ENCODE results near the gene NAP1L4.

The NAP1L4 gene

GRCh38 chr11:2992997-2993325, 832 bp upstream of the NAP1L4 start:
- DNase-seq (ENCODE audit: low read depth): no peak

- no peak for DNase-seq (ENCODE audit: low read depth)
Observed at GRCh38 chr11:2991452-2992233, 486 bp downstream of the NAP1L4 start.

- no peak for DNase-seq (ENCODE audit: low read depth)
Observed at GRCh38 chr11:2990617-2991451, 1.3 kb downstream of the NAP1L4 start.

GRCh38 chr11:2989551-2989950, 2.6 kb downstream of the NAP1L4 start:
- DNase-seq (ENCODE audit: low read depth): no peak

GRCh38 chr11:2989006-2989405, 3.1 kb downstream of the NAP1L4 start:
- no peak for DNase-seq (ENCODE audit: low read depth)

GRCh38 chr11:2987881-2988861, 4.0 kb downstream of the NAP1L4 start:
- no peak for DNase-seq (ENCODE audit: low read depth)

GRCh38 chr11:2983908-2984307, 8.2 kb downstream of the NAP1L4 start:
- no peak for DNase-seq (ENCODE audit: low read depth)

GRCh38 chr11:2982214-2982613, 9.9 kb downstream of the NAP1L4 start:
- no peak for DNase-seq (ENCODE audit: low read depth)

GRCh38 chr11:2981130-2981529, 11.0 kb downstream of the NAP1L4 start:
- DNase-seq (ENCODE audit: low read depth): no peak

GRCh38 chr11:2980168-2980840, 11.8 kb downstream of the NAP1L4 start:
- DNase-seq (ENCODE audit: low read depth): no peak

GRCh38 chr11:2977113-2977512, 15.0 kb downstream of the NAP1L4 start:
- DNase-seq (ENCODE audit: low read depth): no peak

GRCh38 chr11:2976294-2977063, 15.7 kb downstream of the NAP1L4 start:
- no peak for DNase-seq (ENCODE audit: low read depth)

- DNase-seq (ENCODE audit: low read depth): no peak
Observed at GRCh38 chr11:2975594-2975993, 16.5 kb downstream of the NAP1L4 start.

GRCh38 chr11:2974272-2974671, 17.9 kb downstream of the NAP1L4 start:
- no peak for DNase-seq (ENCODE audit: low read depth)

GRCh38 chr11:2968341-2968900, 23.7 kb downstream of the NAP1L4 start:
- DNase-seq (ENCODE audit: low read depth): no peak

GRCh38 chr11:2964782-2965181, 27.3 kb downstream of the NAP1L4 start:
- no peak for DNase-seq (ENCODE audit: low read depth)

GRCh38 chr11:2963761-2964160, 28.4 kb downstream of the NAP1L4 start:
- no peak for DNase-seq (ENCODE audit: low read depth)

GRCh38 chr11:2963112-2963754, 28.9 kb downstream of the NAP1L4 start:
- DNase-seq (ENCODE audit: low read depth): no peak

GRCh38 chr11:2961080-2961479, 31.0 kb downstream of the NAP1L4 start:
- DNase-seq (ENCODE audit: low read depth): no peak

- DNase-seq (ENCODE audit: low read depth): no peak
Observed at GRCh38 chr11:2960139-2960538, 32.0 kb downstream of the NAP1L4 start.

Data from stimulated activated CD4-positive, alpha-beta T cell treated with anti-CD3 and anti-CD28 coated beads, Interleukin-2, amount 100 ng/mL, for 4 hours (primary cell).